ENCODE results near the gene ATP5F1B.

Gene ATP5F1B

DNA sequence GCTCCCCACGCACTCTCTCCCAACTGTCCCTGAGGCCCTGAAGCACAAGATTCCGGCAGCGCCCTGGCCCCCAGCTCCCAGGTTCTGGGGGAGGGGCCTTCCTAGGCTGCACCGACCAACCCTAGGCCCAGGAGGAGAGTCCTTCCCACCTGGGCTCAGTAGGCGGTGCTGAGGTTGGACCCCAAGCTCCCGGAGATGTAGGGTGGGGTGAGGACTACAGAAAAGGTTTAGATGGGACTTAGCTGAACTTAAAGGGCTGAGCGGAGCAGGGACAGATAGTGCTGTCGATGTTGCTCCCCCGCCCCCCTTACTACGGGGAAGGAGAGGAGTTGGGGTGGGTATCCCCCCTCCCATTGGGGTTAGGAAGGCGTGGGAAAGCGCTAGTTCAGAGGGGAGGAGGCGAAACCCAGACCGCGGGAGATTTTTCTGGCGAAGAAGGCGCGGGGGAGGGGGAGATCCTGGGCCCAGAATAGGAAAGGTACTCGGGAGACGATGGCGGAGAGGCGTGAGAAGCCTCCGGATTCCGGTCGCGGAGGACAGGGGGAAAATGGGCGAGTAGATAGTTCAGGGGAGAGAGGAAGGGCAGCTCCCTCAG, 11.4 kb downstream of the ATP5F1B start:
- no peaks in the 10 kb centered on the region for H3K9me3 ChIP-seq (ENCODE audit: insufficient read depth, low read length)
- no peak overlapping the region for H3K27ac ChIP-seq (ENCODE audit: low read depth, low read length)
- peak overlapping the region; percentile 76 for H3K4me2 ChIP-seq (ENCODE audit: low read depth, low read length, poor library complexity, severe bottlenecking)
- H4K20me1 ChIP-seq (ENCODE audit: low read depth, low read length), result no peaks in the 10 kb centered on the region
- H3K9ac ChIP-seq (ENCODE audit: low read length), result peak overlapping the region; percentile 59
- H3F3A ChIP-seq (ENCODE audit: insufficient read depth), result peaks cover 32% of the 10 kb centered on the region
- no peak overlapping the region for H2AFZ ChIP-seq (ENCODE audit: low read depth, low read length, severe bottlenecking)
- peak overlapping the region; percentile 60 for H3K4me3 ChIP-seq (ENCODE audit: insufficient read depth, low read length, poor library complexity, severe bottlenecking)
- no peaks in the 10 kb centered on the region for H3K9me2 ChIP-seq (replicated peaks; ENCODE audit: insufficient read depth, low read length)
- no peaks in the 10 kb centered on the region for H3K27me3 ChIP-seq (ENCODE audit: low read length)
- peaks cover 19% of the 10 kb centered on the region for H3K79me2 ChIP-seq (ENCODE audit: insufficient read depth, low read length)
- H3K36me3 ChIP-seq (ENCODE audit: low read length), result peaks cover 14% of the 10 kb centered on the region
- no peak for TF ChIP-seq EZH2phosphoT487 (conservative IDR thresholded peaks at IDR 0.05; ENCODE audit: low read length)
- TF ChIP-seq, protein P1, sequence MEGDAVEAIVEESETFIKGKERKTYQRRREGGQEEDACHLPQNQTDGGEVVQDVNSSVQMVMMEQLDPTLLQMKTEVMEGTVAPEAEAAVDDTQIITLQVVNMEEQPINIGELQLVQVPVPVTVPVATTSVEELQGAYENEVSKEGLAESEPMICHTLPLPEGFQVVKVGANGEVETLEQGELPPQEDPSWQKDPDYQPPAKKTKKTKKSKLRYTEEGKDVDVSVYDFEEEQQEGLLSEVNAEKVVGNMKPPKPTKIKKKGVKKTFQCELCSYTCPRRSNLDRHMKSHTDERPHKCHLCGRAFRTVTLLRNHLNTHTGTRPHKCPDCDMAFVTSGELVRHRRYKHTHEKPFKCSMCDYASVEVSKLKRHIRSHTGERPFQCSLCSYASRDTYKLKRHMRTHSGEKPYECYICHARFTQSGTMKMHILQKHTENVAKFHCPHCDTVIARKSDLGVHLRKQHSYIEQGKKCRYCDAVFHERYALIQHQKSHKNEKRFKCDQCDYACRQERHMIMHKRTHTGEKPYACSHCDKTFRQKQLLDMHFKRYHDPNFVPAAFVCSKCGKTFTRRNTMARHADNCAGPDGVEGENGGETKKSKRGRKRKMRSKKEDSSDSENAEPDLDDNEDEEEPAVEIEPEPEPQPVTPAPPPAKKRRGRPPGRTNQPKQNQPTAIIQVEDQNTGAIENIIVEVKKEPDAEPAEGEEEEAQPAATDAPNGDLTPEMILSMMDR (IDR thresholded peaks at IDR 0.05; ENCODE audit: insufficient read depth, low read length, poor library complexity, severe bottlenecking), result no peak

DNA sequence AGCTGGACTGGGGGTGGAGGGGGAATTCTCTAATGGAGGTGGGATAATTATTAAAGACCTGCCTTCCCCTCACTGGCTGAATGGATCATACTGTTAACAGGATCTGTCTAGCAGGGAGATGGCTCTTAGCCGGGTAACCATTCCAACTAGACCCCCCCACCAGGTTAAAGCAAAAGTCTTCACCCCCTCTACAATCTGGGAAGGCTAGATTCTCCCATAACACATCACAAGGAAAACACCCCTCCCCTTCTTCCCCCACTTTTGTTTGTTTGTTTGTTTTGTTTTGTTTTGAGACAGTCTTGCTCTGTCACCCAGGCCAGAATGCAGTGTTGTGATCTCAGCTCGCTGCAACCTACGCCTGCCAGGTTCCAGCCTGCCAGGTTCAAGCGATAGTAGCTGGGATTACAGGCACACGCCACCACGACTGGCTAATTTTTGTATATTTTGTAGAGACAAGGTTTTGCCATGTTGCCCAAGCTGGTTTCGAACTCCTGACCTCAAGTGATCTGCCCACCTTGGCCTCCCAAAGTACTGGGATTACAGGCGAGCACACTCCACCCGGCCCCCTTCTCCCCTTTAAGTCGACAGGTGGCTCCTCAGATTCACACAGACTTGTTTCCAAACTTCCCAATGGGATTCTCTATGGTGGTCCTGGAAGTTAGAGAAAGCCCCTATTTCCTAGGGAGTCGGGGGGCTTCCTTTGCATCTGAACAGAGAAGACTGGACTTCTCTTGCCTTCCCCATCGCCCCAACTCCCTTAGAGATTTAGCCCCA, 12.1 kb downstream of the ATP5F1B start:
- peak overlapping the region; percentile 60 for H3K4me3 ChIP-seq (ENCODE audit: insufficient read depth, low read length, poor library complexity, severe bottlenecking)
- H3K79me2 ChIP-seq (ENCODE audit: insufficient read depth, low read length), result peaks cover 26% of the 10 kb centered on the region
- TF ChIP-seq, protein P1 (IDR thresholded peaks at IDR 0.05; ENCODE audit: insufficient read depth, low read length, poor library complexity, severe bottlenecking), result no peak
- no peak for TF ChIP-seq EZH2phosphoT487 (conservative IDR thresholded peaks at IDR 0.05; ENCODE audit: low read length)
- peaks cover 13% of the 10 kb centered on the region for H3K36me3 ChIP-seq (ENCODE audit: low read length)
- H2AFZ ChIP-seq (ENCODE audit: low read depth, low read length, severe bottlenecking), result no peak overlapping the region
- no peaks in the 10 kb centered on the region for H3K9me3 ChIP-seq (ENCODE audit: insufficient read depth, low read length)
- no peaks in the 10 kb centered on the region for H3K9me2 ChIP-seq (replicated peaks; ENCODE audit: insufficient read depth, low read length)
- H3K4me2 ChIP-seq (ENCODE audit: low read depth, low read length, poor library complexity, severe bottlenecking), result peak overlapping the region; percentile 76
- H3K9ac ChIP-seq (ENCODE audit: low read length), result peak overlapping the region; percentile 59; the same call in 1 of the 2 replicates
- no peak overlapping the region for H3K27ac ChIP-seq (ENCODE audit: low read depth, low read length)
- H3F3A ChIP-seq (ENCODE audit: insufficient read depth), result peaks cover 26% of the 10 kb centered on the region
- no peaks in the 10 kb centered on the region for H3K27me3 ChIP-seq (ENCODE audit: low read length)
- H4K20me1 ChIP-seq (ENCODE audit: low read depth, low read length), result no peaks in the 10 kb centered on the region

DNA sequence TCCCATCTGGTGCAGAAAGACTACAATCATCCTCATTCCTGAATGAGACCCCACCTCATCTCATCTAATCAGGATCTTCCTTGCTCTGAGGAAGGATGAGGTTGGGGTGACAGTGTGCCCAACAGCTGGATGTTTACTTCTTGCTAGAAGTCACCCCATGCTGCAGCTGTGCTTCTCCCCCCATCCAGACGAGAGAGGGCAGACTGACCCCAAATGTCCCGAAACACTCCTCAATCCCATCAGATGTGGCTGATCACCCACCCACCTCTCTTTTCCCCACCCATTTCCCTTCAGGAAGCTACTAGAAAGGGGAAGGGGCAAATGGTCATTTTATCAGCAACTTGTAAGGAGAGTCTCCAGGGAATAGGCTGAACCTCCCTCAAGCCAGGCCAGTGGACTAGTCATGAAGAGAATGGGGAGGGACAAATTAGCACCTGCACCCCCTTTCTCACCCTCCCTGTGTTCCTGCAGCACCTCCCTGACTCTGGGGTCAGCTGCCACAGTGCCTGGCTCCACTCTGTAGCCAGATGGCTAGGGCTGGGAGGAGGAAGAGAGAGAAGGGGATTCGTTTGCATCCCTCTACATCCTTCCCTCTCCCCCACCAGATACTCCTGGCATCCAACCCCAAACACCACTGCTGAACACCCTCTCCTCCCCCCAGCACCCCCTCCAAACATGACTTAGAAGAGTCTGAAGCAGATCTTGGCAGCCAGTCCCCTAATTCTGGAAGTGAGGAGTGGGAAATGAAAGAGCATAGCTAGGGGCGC, 12.9 kb downstream of the ATP5F1B start:
- no peak overlapping the region for H3K27ac ChIP-seq (ENCODE audit: low read depth, low read length)
- peak overlapping the region; percentile 18 for H3K4me3 ChIP-seq (ENCODE audit: insufficient read depth, low read length, poor library complexity, severe bottlenecking)
- no peaks in the 10 kb centered on the region for H3K9me2 ChIP-seq (replicated peaks; ENCODE audit: insufficient read depth, low read length)
- peaks cover 34% of the 10 kb centered on the region for H3K79me2 ChIP-seq (ENCODE audit: insufficient read depth, low read length)
- TF ChIP-seq, protein P1 (IDR thresholded peaks at IDR 0.05; ENCODE audit: insufficient read depth, low read length, poor library complexity, severe bottlenecking), result no peak
- no peak for TF ChIP-seq EZH2phosphoT487 (conservative IDR thresholded peaks at IDR 0.05; ENCODE audit: low read length)
- peak overlapping the region; percentile 59 for H3K4me2 ChIP-seq (ENCODE audit: low read depth, low read length, poor library complexity, severe bottlenecking)
- H3K9me3 ChIP-seq (ENCODE audit: insufficient read depth, low read length), result no peaks in the 10 kb centered on the region
- no peak overlapping the region for H2AFZ ChIP-seq (ENCODE audit: low read depth, low read length, severe bottlenecking)
- H3K9ac ChIP-seq (ENCODE audit: low read length), result peak overlapping the region; percentile 24; the same call in 1 of the 2 replicates
- H4K20me1 ChIP-seq (ENCODE audit: low read depth, low read length), result no peaks in the 10 kb centered on the region
- H3K36me3 ChIP-seq (ENCODE audit: low read length), result peaks cover 5% of the 10 kb centered on the region
- peaks cover 18% of the 10 kb centered on the region for H3F3A ChIP-seq (ENCODE audit: insufficient read depth)
- no peaks in the 10 kb centered on the region for H3K27me3 ChIP-seq (ENCODE audit: low read length)
